KG1 (cell line): ENCODE measurements around the gene RAB8B.

ENCODE experiments used
- DNase-seq: peaks from one replicate; lab custom pipeline; 2025; lab: John Stamatoyannopoulos, UW

Gene RAB8B

DNA sequence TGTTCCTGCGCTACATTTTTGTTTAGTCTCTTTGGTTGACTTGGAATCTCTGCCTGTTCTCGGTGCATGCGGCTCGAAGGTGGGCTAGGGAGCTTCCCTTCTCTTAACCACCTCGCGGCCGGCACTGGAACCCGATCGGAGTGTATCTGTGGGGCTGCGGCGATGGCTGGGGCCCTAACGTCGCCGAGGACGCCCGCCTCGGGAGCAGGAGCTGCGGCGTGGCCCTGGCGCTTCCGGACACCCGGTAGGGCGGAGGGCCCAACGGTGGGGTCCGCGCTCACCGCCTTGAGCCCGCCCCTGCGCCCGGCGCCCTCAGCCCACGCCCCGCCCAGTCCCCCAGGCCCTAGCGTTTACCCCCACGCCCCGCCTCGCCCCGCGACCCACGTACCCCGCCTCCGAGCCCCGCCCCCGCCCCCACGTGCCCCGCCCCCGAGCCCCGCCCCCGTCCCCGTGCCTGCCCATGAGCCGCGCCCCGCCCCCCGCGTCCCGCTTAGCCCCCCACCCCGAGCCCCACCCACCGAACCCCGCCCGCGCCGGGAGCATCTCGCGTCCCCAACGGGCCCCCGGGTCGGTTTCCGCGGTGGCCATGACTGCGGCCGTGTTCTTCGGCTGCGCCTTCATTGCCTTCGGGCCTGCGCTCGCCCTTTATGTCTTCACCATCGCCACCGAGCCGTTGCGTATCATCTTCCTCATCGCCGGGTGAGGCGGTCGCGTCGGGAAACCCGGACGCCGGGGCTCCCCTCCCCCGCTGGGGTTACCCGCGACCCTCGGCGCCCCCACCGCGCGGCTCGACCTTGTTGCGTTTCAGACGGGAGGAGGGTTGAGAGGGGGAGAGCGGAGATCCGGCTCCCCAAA lies 87.9 kb downstream of the RAB8B start, which contains the start of gene APH1B:
Gene APH1B, plus strand, starts transcription at position 568 of the 855 bp plus-strand sequence. Its CDS starts 19 bp downstream, at position 587.
- peak; percentile 64 for DNase-seq

DNA sequence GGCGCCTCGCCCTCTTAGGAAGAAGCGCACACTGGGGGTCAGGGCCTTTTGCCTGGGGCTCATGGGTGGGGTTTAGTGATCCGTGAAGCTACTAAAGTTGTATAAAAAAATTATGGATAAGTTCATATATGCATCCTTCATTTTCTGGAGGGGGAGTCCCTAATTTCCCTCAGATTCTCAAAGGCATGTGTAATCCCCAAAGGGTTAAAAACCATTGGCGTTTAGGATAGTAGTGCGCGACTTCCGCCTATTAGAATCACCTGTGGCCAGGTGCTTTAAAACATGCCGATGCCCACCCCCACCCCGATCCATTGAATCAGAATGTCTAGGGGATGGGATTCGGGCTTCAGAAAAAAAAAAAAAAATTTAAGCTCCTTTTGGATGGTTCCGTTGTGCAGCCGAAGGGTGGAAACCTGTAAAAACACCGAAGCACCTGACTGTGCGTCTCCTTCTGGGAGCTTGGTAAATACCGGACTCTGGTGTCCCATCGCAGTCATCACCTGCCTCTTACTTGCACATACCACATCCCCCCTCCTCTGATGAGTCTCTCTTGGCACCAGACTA lies 88.6 kb downstream of the RAB8B start:
- no peak for DNase-seq

GRCh38 chr15:63283126-63283525 lies 93.7 kb downstream of the RAB8B start:
- no peak for DNase-seq

DNA sequence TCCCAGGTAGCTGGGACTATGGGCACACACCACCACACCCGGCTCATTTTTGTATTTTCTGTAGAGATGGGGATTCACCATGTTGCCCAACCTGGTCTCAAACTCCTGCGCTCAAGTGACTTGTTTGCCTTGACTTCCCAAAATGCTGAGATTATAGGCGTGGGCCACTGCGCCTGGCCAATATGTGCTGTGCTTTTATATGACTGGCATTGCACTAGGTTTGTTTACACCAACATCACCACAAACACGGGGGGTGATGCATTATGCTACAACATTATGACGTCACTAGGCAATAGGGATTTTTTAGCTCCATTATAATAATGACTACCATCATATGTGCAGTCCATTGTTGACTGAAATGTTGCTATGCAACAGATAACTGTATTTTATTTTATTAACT lies 94.9 kb downstream of the RAB8B start:
- no peak for DNase-seq

DNA sequence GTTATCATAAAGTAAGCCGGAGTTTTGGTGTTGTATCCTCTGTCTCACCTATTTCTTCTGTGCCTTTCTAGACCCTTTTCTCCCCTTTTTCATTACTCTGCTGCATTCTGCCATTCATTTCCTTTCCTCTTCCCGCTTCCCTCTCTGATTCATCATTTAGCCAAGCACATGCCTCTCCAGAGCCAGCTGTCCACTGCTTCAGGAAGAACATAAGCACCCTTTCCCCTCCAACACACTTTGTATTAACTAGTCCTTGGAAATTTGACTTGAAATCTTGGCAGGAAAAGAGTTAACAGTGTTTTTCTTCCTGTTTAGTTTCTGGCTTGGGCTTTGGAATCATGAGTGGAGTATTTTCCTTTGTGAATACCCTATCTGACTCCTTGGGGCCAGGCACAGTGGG lies 97.7 kb downstream of the RAB8B start:
- no peak for DNase-seq

GRCh38 chr15:63288342-63288741 lies 98.9 kb downstream of the RAB8B start:
- DNase-seq = no peak

DNA sequence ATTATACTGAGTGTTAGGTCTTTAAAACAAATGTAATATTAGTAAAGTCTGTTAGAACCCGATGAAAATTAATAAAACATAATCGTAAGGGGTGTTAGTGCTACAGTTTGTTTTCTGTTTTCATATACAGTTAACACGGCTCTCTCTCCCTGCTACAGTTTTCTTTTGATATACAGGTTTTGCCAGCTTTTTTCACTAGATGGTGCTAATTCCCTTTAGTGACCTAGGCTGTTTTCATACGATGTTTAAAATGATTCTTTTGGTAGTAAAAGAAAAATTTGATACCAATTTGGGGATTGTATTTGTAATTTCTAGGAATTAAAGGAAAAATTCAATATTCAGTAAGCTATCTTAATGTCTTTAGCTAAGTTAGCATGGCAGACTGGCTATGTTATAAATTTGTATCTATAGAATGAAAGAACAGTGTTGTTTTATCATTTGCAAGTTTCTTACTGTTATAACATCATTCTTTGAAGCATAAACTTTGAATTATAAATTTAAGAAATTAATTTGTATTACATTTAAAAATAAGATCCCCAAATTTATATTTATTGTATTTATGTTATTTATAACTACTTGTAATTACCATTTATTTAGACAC lies 99.5 kb downstream of the RAB8B start:
- peak; percentile 27 for DNase-seq

- DNase-seq = no peak
These were observed 102.1 kb downstream of the RAB8B start for GRCh38 chr15:63291507-63291906.

- no peak for DNase-seq
These were observed 102.8 kb downstream of the RAB8B start for GRCh38 chr15:63292241-63292640.

DNA sequence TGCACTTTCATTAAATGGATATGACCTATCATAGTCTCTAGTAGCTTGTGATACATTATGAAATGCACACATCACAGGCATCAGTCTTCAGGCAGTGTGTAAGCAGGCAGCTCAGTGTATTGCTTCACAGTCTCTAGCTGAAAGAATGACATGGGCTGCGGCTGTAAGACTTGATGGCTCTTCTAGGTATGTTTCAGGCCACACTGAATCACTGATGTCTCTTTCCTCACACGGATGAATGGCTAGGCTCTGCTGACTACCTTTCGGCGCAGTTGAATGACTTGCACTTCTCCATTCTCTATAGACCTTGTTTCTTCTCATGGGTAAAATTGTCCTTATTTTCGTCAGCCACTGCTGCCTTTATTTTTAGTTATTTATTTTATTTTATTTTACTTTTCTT lies 103.4 kb downstream of the RAB8B start:
- no peak for DNase-seq

GRCh38 chr15:63294359-63294758 lies 105.0 kb downstream of the RAB8B start:
- DNase-seq = no peak

DNA sequence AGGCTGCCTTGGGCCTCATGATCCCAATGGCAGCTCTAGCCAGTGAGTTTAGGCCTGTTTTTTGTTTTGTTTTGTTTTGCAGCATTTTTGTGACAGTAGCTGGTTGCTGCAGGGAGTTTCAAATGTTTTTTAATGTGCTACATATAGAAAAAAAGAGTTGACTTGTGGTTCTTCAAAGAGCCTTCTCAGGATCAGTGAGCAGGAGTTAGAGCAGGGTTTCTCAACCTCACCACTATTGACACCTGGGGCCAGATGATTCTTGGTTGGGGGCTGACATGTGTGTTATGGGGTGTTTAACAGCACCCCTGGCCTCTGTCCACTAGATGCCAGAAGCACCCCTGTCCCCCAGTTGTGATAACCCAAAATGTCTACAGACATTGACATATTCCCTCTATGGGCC lies 105.9 kb downstream of the RAB8B start:
- no peak for DNase-seq

- no peak for DNase-seq
These were observed 106.8 kb downstream of the RAB8B start for GRCh38 chr15:63296195-63296594.

DNA sequence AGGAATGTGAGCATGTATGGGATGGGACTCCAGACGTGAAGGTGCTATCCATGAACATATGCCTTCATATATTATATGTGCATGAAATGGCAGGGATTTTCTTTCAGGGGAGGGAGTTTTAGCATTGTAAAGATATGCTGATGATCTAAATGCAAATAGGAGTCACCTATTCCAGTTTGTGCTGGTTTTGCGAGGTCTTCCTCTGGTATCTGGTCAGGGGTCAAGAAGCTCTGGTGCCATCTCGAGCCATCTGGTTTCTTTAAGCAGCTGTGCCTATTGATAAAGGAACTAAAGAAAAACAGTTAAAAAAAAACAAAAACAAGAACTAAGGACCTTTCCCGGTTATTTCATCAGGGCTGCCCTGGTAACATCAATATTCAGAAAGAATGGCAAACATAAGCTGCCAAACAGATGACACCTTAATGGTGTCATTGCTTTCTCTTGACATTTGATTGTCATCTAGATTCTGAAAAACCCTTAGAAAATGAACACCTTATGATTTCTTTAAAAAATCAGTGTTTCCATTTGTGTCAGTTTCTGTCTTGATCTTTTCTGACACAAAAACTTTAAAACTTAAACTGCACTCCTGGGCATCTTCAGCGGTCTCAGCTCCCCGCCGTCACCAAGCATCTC lies 110.7 kb downstream of the RAB8B start:
- DNase-seq = no peak

DNA sequence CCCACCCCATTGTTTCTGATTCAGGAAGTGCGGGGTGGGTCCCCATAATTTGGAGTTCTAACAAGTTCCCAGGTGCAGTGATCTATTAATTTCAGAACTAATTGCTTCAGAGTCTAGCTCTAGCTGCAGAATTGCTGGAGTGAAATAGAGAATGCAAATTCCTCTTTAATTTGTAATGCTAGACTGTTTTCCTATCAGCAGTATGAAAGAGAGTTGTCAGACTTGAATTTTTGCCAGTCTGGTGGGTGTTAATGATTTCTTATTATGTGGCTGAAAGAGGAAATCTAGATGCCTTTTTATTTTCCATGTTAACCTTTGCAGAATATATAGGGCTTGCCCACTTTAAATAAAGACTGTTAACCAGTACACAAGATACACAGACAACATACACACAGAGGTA lies 111.7 kb downstream of the RAB8B start:
- DNase-seq = no peak

- no peak for DNase-seq
These were observed 115.9 kb downstream of the RAB8B start for GRCh38 chr15:63305260-63305659.

GRCh38 chr15:63306492-63307073 lies 117.2 kb downstream of the RAB8B start:
- no peak for DNase-seq

DNA sequence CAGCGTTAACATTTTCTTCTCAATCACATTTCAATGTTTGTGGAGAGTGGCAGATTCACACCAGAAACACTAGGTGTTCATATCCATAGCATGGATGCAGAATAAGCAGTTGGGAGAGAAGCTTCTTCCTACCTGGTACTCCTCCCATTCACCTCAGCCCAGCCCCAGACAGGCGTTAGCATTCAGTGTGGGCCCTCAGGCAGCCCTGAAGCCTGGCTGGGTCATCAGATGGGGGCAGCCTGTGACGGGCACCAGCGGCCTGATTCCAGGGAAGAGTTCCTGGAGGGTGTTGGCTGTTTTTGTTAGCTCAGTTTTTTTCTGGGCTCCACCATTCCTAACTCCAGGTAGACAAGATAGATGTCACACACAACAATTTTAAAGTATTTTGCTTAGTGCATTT lies 119.1 kb downstream of the RAB8B start:
- DNase-seq = no peak

DNA sequence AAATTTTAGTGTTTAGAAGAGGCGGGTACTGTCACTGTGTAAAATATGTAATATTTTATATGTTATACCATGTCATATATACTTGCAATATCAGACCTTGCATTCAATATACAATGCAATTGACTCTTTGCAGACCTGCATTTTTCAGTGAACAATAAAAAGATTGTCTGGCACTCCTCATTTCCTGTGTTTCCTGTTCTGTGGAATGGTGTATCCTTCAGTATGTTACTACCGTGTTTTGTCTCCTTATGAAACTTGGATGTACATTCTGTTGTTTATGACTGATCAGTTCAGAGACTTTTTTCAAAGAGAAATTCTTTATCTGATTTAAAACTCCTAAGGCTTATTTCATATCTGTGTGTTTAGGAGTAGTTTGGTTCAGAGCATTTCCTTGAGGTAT lies 119.5 kb downstream of the RAB8B start:
- no peak for DNase-seq

DNA sequence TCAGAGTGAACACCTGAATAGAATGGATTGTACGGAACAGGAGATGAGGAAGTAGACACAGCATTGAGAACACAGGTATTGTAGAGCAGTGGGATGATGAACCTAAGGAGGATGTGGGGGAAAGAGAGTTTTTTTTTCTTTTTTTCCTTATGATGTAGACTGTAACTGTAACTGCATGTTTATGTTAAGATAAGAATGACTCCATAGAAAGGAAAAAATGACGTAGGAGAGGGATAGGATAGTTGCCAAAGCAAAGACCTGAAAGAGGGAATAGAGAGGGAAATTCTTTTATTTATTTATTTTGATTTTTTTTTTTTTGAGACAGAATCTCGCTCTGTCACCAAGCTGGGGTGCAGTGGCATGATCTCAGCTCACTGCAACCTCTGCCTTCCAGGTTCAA lies 121.2 kb downstream of the RAB8B start:
- DNase-seq = no peak

DNA sequence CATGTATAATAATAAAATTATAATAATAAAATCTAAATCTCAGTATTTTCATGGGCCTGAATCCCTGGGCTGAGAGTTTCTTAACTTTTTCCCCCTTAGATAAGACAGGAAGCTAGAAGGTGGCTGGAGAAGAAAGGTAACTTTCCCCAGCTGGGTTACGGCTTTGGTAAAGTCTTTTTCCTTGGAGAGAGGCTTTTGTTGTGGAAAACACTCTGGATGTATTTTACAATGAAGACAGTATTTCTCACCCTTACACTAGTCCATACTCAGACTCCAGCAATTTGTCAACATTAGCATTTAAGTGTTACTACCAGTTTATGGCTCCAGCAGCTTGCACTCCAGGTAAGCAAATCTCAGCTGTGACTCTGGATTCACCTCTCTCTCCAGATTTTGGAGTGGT lies 122.9 kb downstream of the RAB8B start:
- DNase-seq = no peak

GRCh38 chr15:63313825-63314224 lies 124.4 kb downstream of the RAB8B start:
- DNase-seq = no peak
